ENCODE measurements around the gene SPTBN4. TPM values are rescaled to one million over a fixed set of nuclear protein-coding genes. Genes with fewer than 3 reads are reported as not detected.

The SPTBN4 gene
- total and polyA plus RNA-seq, 9 donors: 2.2 to 11.6 (median 6.2) TPM

- DNase-seq: peak; percentile 56 to 73 (median 60)
- H3K9me3 ChIP-seq: no peaks in the 10 kb centered on the region
- H3K27ac ChIP-seq: peak overlapping the region; percentile 50 to 59
- H3K4me3 ChIP-seq: peak overlapping the region; percentile 23
- no peak for TF ChIP-seq CTCF (IDR thresholded peaks at IDR 0.05)
- TF ChIP-seq POLR2A (IDR thresholded peaks at IDR 0.05): no peak
- TF ChIP-seq EP300 (IDR thresholded peaks at IDR 0.05): no peak
- intact Hi-C loops (cut with DNase I): loop anchor here (5.0 to 10.0 kb wide), 4 partner anchors 65 to 295 kb away; partner anchors contain the start of genes BLVRB (in 1 of the 4) and SPTBN4 (in 1 of the 4)
- no peaks in the 10 kb centered on the region for H3K27me3 ChIP-seq
- 4% methylated on average over 9 of the region's 9 CpGs for WGBS, 3 donors
- H3K4me1 ChIP-seq (ENCODE audit: insufficient read depth): peaks cover 4% of the 10 kb centered on the region
- H3K36me3 ChIP-seq: no peaks in the 10 kb centered on the region
These were observed 132.6 kb downstream of the SPTBN4 start for GRCh38 chr19:40599331-40599901.

GRCh38 chr19:40599902-40600569, 133.2 kb downstream of the SPTBN4 start:
- Histone ChIP-seq H3K27me3 (no peaks in the 10 kb centered on the region), H3K4me1 (ENCODE audit: insufficient read depth) (peaks cover 9% of the 10 kb centered on the region), H3K4me3 (peak overlapping the region; percentile 23), H3K9me3 (no peaks in the 10 kb centered on the region), H3K36me3 (no peaks in the 10 kb centered on the region), H3K27ac (peak overlapping the region; percentile 50 to 59)
- peak; percentile 52 to 69 (median 68) for DNase-seq
- 4 to 8% (median 5%) methylated on average over 22 to 43 of the region's 43 CpGs for WGBS, 3 donors
- TF ChIP-seq POLR2A (IDR thresholded peaks at IDR 0.05): no peak
- intact Hi-C loops (cut with DNase I): loop anchor here (5.0 to 10.0 kb wide), 5 partner anchors 65 to 295 kb away; partner anchors contain the start of genes BLVRB (in 3 of the 4) and SPTBN4 (in 3 of the 4)

- H3K36me3 ChIP-seq: no peaks in the 10 kb centered on the region
- H3K4me1 ChIP-seq (ENCODE audit: insufficient read depth): peaks cover 13% of the 10 kb centered on the region
- H3K9me3 ChIP-seq: no peaks in the 10 kb centered on the region
- peak overlapping the region; percentile 60 for H3K4me3 ChIP-seq
- DNase-seq: peak in 4 of 5 donors; percentile 58 to 63 (median 60)
- no peaks in the 10 kb centered on the region for H3K27me3 ChIP-seq
- peak overlapping the region; percentile 50 to 59 for H3K27ac ChIP-seq
- WGBS, 3 donors: 11 to 17% (median 15%) methylated on average over 13 of the region's 13 CpGs
- peak; percentile 34 for TF ChIP-seq POLR2A (IDR thresholded peaks at IDR 0.05)
- TF ChIP-seq EP300 (IDR thresholded peaks at IDR 0.05): no peak
- no peak for TF ChIP-seq CTCF (IDR thresholded peaks at IDR 0.05)
- intact Hi-C loops (cut with DNase I): loop anchor here in 3 of 4 donors (5.0 to 10.0 kb wide), 2 partner anchors 136 to 178 kb away; partner anchors contain the start of genes BLVRB (in 2 of the 3) and SPTBN4 (in 2 of the 3)
These were observed 133.9 kb downstream of the SPTBN4 start for GRCh38 chr19:40600570-40601133.

GRCh38 chr19:40601134-40601974, 134.6 kb downstream of the SPTBN4 start, which contains the start of gene LTBP4:
Gene LTBP4 (plus strand): TSS chr19:40601369. CDS start chr19:40601388, 19 bp downstream.
- Histone ChIP-seq H3K27ac (peak within 1 kb of the TSS; percentile 87 to 92), H3K36me3 (no peaks in the 10 kb centered on the region), H3K4me3 (peak within 1 kb of the TSS; percentile 60), H3K27me3 (no peaks in the 10 kb centered on the region), H3K9me3 (no peaks in the 10 kb centered on the region), H3K4me1 (ENCODE audit: insufficient read depth) (peaks cover 13% of the 10 kb centered on the region)
- peak in 1 of 3 donors; percentile 5 for TF ChIP-seq CTCF (IDR thresholded peaks at IDR 0.05)
- peak; percentile 41 for TF ChIP-seq POLR2A (IDR thresholded peaks at IDR 0.05)
- no peak for TF ChIP-seq EP300 (IDR thresholded peaks at IDR 0.05)
- WGBS, 3 donors: 0 to 2% (median 1%) methylated on average over 51 to 82 of the region's 82 CpGs
- intact Hi-C loops (cut with DNase I): loop anchor here in 3 of 4 donors (5.0 to 10.0 kb wide), 2 partner anchors 137 to 179 kb away; partner anchors contain the start of genes BLVRB (in 2 of the 3) and SPTBN4 (in 2 of the 3)
- peak; percentile 82 to 91 (median 88) for DNase-seq

Data from ovary (tissue), 9 donors.